BLaER1 (cell line): ENCODE results near the gene PEX26.
"Not testable (repeated sequence)": the region's sequence is repeated elsewhere in the genome, so short reads cannot be mapped to it uniquely, and the experiment has no call there.

Experiments
- H3K27ac ChIP-seq: shearing (Covaris generic); formaldehyde crosslinking; 2 replicates; pipeline ENCODE4 v1.8.1; 2022
- H3K27me3 ChIP-seq: shearing (Covaris generic); formaldehyde crosslinking; 2 replicates; pipeline ENCODE4 v1.8.1; 2022
- H3K36me3 ChIP-seq: shearing (Covaris generic); formaldehyde crosslinking; 2 replicates; pipeline ENCODE4 v1.8.1; 2022
- H3K4me1 ChIP-seq: shearing (Covaris generic); formaldehyde crosslinking; 2 replicates; pipeline ENCODE4 v1.8.1; 2022
- H3K4me2 ChIP-seq: shearing (Covaris generic); formaldehyde crosslinking; 2 replicates; pipeline ENCODE4 v1.8.1; 2022
- H3K4me3 ChIP-seq: shearing (Covaris generic); formaldehyde crosslinking; 2 replicates; pipeline ENCODE4 v1.8.1; 2022
- H3K9ac ChIP-seq: shearing (Covaris generic); formaldehyde crosslinking; 2 replicates; pipeline ENCODE4 v1.8.1; 2022
- H3K9me3 ChIP-seq: shearing (Covaris generic); formaldehyde crosslinking; 2 replicates; pipeline ENCODE4 v1.8.1; 2022
- H4K20me1 ChIP-seq: shearing (Covaris generic); formaldehyde crosslinking; 2 replicates; pipeline ENCODE4 v1.8.1; 2022
- Cebpa-rat ChIP-seq: shearing (Covaris generic); IDR thresholded peaks from 2 replicates; pipeline ENCODE4 v1.8.1; 2022

The PEX26 gene

GRCh38 chr22:18071968-18072310 is 5.9 kb upstream of the PEX26 start:
- peak overlapping the region; percentile 14; the same call in 1 of the 2 replicates for H3K4me2 ChIP-seq
- no peak for TF ChIP-seq Cebpa-rat
- no peaks in the 10 kb centered on the region for H3K27me3 ChIP-seq
- H3K36me3 ChIP-seq = no peaks in the 10 kb centered on the region
- H3K27ac ChIP-seq = no peak overlapping the region
- no peaks in the 10 kb centered on the region for H4K20me1 ChIP-seq
- no peak overlapping the region for H3K9ac ChIP-seq
- peaks cover 31% of the 10 kb centered on the region for H3K4me1 ChIP-seq
- H3K9me3 ChIP-seq = no peaks in the 10 kb centered on the region
- H3K4me3 ChIP-seq = no peak overlapping the region

- Histone ChIP-seq H3K9ac (no peak overlapping the region), H3K4me1 (peaks cover 34% of the 10 kb centered on the region), H3K36me3 (no peaks in the 10 kb centered on the region), H4K20me1 (no peaks in the 10 kb centered on the region), H3K4me2 (no peak overlapping the region), H3K27me3 (no peaks in the 10 kb centered on the region), H3K9me3 (no peaks in the 10 kb centered on the region), H3K4me3 (no peak overlapping the region), H3K27ac (no peak overlapping the region)
- no peak for TF ChIP-seq Cebpa-rat
Observed at GRCh38 chr22:18073467-18073866, 4.3 kb upstream of the PEX26 start.

GRCh38 chr22:18073927-18074326 is 3.9 kb upstream of the PEX26 start:
- H3K4me2 ChIP-seq, H4K20me1 ChIP-seq, H3K4me3 ChIP-seq, H3K9me3 ChIP-seq, H3K27me3 ChIP-seq, H3K9ac ChIP-seq, H3K27ac ChIP-seq, H3K36me3 ChIP-seq: not testable (repeated sequence)
- peaks cover 39% of the 10 kb centered on the region for H3K4me1 ChIP-seq

DNA sequence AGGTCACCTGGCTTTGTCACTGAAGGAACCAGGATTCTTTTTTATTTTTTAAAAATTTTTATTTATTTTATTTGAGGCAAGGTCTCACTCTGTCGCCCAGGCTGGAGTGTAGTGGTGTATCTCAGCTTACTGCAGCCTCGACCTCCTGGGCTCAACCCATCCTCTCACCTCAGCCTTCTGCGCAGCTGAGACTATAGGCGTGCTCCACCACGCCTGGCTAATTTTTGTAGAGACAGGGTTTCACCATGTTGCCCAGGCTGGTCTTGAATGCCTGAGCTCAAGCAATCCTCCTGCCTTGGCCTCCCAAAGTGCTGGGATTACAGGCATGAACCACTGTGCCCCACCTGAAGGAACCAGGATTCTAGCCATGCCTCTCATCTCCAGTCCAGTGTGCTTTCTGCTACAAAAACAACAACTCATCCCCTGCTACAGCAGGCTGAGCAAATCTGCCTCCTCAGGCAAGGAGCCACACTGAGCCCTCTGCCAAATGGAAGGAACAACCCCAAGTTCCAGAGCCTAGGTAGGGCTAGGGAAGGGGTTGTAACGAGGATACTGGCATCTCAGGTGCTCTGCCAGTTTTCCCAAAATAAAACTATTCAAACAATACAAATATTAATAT is 2.6 kb upstream of the PEX26 start:
- Histone ChIP-seq H3K4me2 (no peak overlapping the region), H4K20me1 (peaks cover 13% of the 10 kb centered on the region; the same call in 1 of the 2 replicates), H3K9me3 (no peaks in the 10 kb centered on the region), H3K27me3 (no peaks in the 10 kb centered on the region), H3K9ac (no peak overlapping the region), H3K4me3 (no peak overlapping the region), H3K4me1 (peaks cover 49% of the 10 kb centered on the region), H3K27ac (no peak overlapping the region), H3K36me3 (peaks cover 11% of the 10 kb centered on the region)
- TF ChIP-seq Cebpa-rat = no peak

GRCh38 chr22:18075720-18076497 is 1.9 kb upstream of the PEX26 start:
- Histone ChIP-seq H3K4me3 (no peak overlapping the region), H3K9me3 (no peaks in the 10 kb centered on the region), H4K20me1 (peaks cover 13% of the 10 kb centered on the region; the same call in 1 of the 2 replicates), H3K4me2 (peak overlapping the region; percentile 93), H3K27ac (no peak overlapping the region), H3K27me3 (no peaks in the 10 kb centered on the region), H3K4me1 (peaks cover 47% of the 10 kb centered on the region), H3K36me3 (peaks cover 18% of the 10 kb centered on the region), H3K9ac (no peak overlapping the region)
- TF ChIP-seq Cebpa-rat = no peak

DNA sequence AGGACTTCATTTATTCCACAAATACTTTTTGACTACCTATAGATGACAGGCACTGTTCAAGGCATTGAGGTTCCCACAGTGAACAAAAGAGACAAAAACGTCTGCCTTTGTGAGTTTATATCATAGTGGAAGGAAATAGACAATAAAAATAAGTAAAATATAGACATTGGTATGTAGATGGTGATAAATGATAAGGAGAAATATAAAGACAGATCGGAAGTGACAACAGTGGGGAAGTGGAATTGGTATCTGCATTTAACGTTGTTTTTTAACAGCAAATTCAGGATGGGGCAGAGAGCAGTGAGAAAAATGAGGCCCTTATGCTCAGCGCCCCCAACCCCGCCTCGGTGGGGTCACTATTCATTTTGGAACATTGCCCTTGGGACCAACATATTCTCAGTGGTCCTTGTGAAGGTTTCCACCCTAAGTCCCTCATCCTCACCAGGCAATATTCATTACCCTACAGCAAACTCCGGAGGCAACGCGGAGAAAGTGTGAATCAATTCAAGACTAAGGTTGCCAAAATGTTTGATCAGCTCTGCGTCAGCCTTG is 627 bp upstream of the PEX26 start:
- H3K4me2 ChIP-seq = peak overlapping the region; percentile 93
- H3K4me1 ChIP-seq = peaks cover 35% of the 10 kb centered on the region
- peak overlapping the region; percentile 49 for H3K27ac ChIP-seq
- no peaks in the 10 kb centered on the region for H3K9me3 ChIP-seq
- H3K27me3 ChIP-seq = no peaks in the 10 kb centered on the region
- peaks cover 22% of the 10 kb centered on the region for H4K20me1 ChIP-seq
- peak overlapping the region; percentile 92 for H3K9ac ChIP-seq
- H3K36me3 ChIP-seq = peaks cover 31% of the 10 kb centered on the region
- no peak for TF ChIP-seq Cebpa-rat
- peak overlapping the region; percentile 98 for H3K4me3 ChIP-seq

GRCh38 chr22:18078329-18079041 is 695 bp downstream of the PEX26 start:
- peak overlapping the region; percentile 90 for H3K27ac ChIP-seq
- peak overlapping the region; percentile 92 for H3K9ac ChIP-seq
- peak overlapping the region; percentile 98 for H3K4me3 ChIP-seq
- no peaks in the 10 kb centered on the region for H3K27me3 ChIP-seq
- TF ChIP-seq Cebpa-rat = no peak
- peaks cover 36% of the 10 kb centered on the region for H4K20me1 ChIP-seq
- peaks cover 44% of the 10 kb centered on the region for H3K36me3 ChIP-seq
- no peaks in the 10 kb centered on the region for H3K9me3 ChIP-seq
- H3K4me2 ChIP-seq = peak overlapping the region; percentile 93
- H3K4me1 ChIP-seq = peaks cover 41% of the 10 kb centered on the region

DNA sequence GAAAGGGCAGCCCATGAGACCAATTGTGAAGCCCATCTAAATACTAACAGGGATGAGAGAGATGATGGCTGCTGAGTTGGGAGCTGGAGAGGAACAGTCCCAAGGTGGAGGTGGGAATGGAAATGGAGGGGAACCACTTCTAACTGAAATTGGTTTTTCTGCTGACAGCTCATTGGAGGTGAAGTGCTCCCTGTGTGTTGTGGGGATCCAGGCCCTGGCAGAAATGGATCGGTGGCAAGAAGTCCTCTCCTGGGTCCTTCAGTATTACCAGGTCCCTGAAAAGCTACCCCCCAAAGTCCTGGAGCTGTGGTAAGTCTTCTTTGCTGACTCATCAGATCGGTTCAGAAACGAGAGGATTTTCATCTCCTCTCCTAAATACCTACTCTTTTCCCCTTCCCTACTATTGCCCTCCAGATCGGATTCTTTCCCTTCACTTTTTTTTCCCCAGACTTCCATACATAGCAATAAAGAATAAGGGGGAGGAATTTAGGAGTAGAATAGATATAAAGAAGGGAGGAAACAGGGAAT is 2.0 kb downstream of the PEX26 start:
- Histone ChIP-seq H4K20me1 (peaks cover 42% of the 10 kb centered on the region), H3K9me3 (no peaks in the 10 kb centered on the region), H3K4me3 (no peak overlapping the region), H3K9ac (no peak overlapping the region), H3K27me3 (no peaks in the 10 kb centered on the region), H3K27ac (no peak overlapping the region), H3K4me2 (peak overlapping the region; percentile 93), H3K36me3 (peaks cover 57% of the 10 kb centered on the region), H3K4me1 (peaks cover 50% of the 10 kb centered on the region)
- no peak for TF ChIP-seq Cebpa-rat

DNA sequence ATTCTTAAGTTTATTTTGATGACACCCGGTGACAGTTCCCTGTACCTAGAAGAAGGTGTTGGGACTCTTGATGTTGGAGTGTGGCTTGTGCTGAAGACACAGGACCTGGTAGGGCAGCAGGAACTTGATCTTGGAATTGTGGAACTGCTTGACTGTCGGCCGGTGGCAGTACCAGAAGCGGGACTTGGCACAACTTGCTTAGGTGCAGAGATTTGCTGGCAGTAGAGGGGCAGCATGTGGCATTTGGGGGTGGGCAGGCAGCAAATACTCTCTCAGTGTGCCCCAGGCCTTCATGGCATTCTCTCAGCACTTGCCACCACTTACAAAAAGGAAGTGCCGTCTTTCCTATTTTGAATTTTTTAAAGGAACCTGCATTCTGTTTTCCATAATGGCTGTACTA is 3.6 kb downstream of the PEX26 start:
- no peak overlapping the region for H3K9ac ChIP-seq

More for the DNA sequence above, 3.6 kb downstream of the PEX26 start:
- Histone ChIP-seq H3K4me3 (no peak overlapping the region), H3K36me3 (peaks cover 73% of the 10 kb centered on the region), H3K27ac (no peak overlapping the region), H3K9me3 (no peaks in the 10 kb centered on the region), H3K27me3 (no peaks in the 10 kb centered on the region), H4K20me1 (peaks cover 55% of the 10 kb centered on the region), H3K4me2 (no peak overlapping the region), H3K4me1 (peaks cover 45% of the 10 kb centered on the region)
- TF ChIP-seq Cebpa-rat = no peak
